ENCODE measurements around the gene CALN1. TPM values are rescaled to one million over a fixed set of nuclear protein-coding genes. Genes with fewer than 3 reads are reported as not detected.

The CALN1 gene
- total and polyA plus RNA-seq, 4 donors: 0.14 to 0.84 (median 0.24) TPM

DNA sequence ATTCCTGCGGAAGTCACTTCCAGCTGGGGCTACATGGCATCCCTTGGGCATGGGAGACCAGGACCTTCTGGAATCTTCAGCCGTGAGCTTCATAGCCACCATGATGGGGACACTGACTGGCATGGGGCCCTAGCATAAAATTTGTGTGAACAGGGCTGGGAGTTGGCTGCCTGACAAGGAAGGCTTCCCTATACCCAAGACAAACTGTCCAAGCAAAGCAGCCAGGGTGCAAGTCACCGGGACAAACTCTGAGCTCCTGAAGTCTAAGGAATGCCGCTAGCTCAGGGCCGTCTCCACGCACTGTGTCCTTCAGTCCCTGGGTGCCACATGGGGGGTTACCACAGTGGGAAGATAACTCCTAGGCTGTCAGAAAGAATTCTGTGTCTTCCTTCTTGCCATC, 627.4 kb downstream of the CALN1 start:
- DNase-seq (ENCODE audit: low spot score): no peak
- Histone ChIP-seq H3K27ac (ENCODE audit: low read depth in 1 of 2, low read length in 2 of 2) (no peak overlapping the region), H3K4me1 (ENCODE audit: control insufficient read depth in 4 of 4, insufficient read depth in 4 of 4, low read length in 3 of 4) (no peaks in the 10 kb centered on the region), H3K9me3 (ENCODE audit: control insufficient read depth in 4 of 4, low read length in 3 of 4) (peaks cover 1 to 14% (median 11%) of the 10 kb centered on the region in 4 donors), H3K9ac (ENCODE audit: low read depth in 1 of 2, low read length in 2 of 2) (no peak overlapping the region), H3K4me3 (ENCODE audit: low read depth in 1 of 3, low read length in 3 of 3) (no peak overlapping the region), H3K27me3 (ENCODE audit: control insufficient read depth in 4 of 4, insufficient read depth in 4 of 4, low read length in 3 of 4) (peaks cover 0 to 4% (median 0%) of the 10 kb centered on the region in 4 donors), H3K36me3 (ENCODE audit: control insufficient read depth in 4 of 4, insufficient read depth in 3 of 4, low read depth in 1 of 4, low read length in 3 of 4) (no peaks in the 10 kb centered on the region)
- TF ChIP-seq EGR1 (IDR thresholded peaks at IDR 0.05; ENCODE audit: low read depth in 2 of 2) (no peak), HNF4G (IDR thresholded peaks at IDR 0.05) (no peak), NR2F2 (IDR thresholded peaks at IDR 0.05) (no peak), RXRA (IDR thresholded peaks at IDR 0.05) (no peak), FOXA1 (IDR thresholded peaks at IDR 0.05) (no peak)
- TF ChIP-seq, protein P1, sequence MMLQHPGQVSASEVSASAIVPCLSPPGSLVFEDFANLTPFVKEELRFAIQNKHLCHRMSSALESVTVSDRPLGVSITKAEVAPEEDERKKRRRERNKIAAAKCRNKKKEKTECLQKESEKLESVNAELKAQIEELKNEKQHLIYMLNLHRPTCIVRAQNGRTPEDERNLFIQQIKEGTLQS (IDR thresholded peaks at IDR 0.05): no peak
- TF ChIP-seq, protein P2, sequence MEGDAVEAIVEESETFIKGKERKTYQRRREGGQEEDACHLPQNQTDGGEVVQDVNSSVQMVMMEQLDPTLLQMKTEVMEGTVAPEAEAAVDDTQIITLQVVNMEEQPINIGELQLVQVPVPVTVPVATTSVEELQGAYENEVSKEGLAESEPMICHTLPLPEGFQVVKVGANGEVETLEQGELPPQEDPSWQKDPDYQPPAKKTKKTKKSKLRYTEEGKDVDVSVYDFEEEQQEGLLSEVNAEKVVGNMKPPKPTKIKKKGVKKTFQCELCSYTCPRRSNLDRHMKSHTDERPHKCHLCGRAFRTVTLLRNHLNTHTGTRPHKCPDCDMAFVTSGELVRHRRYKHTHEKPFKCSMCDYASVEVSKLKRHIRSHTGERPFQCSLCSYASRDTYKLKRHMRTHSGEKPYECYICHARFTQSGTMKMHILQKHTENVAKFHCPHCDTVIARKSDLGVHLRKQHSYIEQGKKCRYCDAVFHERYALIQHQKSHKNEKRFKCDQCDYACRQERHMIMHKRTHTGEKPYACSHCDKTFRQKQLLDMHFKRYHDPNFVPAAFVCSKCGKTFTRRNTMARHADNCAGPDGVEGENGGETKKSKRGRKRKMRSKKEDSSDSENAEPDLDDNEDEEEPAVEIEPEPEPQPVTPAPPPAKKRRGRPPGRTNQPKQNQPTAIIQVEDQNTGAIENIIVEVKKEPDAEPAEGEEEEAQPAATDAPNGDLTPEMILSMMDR (IDR thresholded peaks at IDR 0.05; ENCODE audit: low read depth, low read length, missing input control): no peak
- 86% methylated on average over 6 of the region's 6 CpGs for WGBS

DNA sequence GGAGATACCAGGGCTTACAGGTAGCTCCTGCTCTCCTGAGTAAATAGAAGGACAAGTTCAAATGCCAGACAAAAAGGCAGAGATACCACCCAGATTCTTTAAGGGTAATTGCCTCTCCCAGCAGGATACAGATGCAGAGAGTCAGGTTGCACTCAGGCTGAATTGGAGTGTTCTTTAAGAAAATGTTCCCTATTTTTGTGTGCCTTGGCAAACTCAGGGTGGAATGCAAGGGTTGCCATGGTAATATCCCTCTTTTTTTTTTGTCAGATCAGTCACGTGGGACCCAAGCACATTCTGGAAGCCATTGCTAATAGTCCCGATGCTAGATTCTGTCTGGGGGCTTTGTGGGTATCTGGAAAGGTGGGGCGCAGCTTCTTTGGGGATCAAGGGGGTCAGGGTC, 628.0 kb downstream of the CALN1 start:
- TF ChIP-seq SP1 (IDR thresholded peaks at IDR 0.05) (no peak), YY1 (IDR thresholded peaks at IDR 0.05) (no peak), TAF1 (conservative IDR thresholded peaks at IDR 0.05) (no peak), FOXA2 (IDR thresholded peaks at IDR 0.05) (no peak), GABPA (IDR thresholded peaks at IDR 0.05 in 1 of 2, conservative IDR thresholded peaks at IDR 0.05 in 1 of 2) (no peak)
- TF ChIP-seq, protein P3, sequence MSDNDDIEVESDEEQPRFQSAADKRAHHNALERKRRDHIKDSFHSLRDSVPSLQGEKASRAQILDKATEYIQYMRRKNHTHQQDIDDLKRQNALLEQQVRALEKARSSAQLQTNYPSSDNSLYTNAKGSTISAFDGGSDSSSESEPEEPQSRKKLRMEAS (IDR thresholded peaks at IDR 0.05): no peak
- H3K36me3 ChIP-seq (ENCODE audit: control insufficient read depth in 4 of 4, insufficient read depth in 3 of 4, low read depth in 1 of 4, low read length in 3 of 4): no peaks in the 10 kb centered on the region
- peaks cover 1 to 14% (median 11%) of the 10 kb centered on the region in 4 donors for H3K9me3 ChIP-seq (ENCODE audit: control insufficient read depth in 4 of 4, low read length in 3 of 4)
- 54% methylated on average over 3 of the region's 3 CpGs for whole genome bisulfite sequencing
- H3K4me3 ChIP-seq (ENCODE audit: low read depth in 1 of 3, low read length in 3 of 3): no peak overlapping the region
- H3K9ac ChIP-seq (ENCODE audit: low read depth in 1 of 2, low read length in 2 of 2): no peak overlapping the region
- H3K27ac ChIP-seq (ENCODE audit: low read depth in 1 of 2, low read length in 2 of 2): no peak overlapping the region
- H3K4me1 ChIP-seq (ENCODE audit: control insufficient read depth in 4 of 4, insufficient read depth in 4 of 4, low read length in 3 of 4): no peaks in the 10 kb centered on the region
- H3K27me3 ChIP-seq (ENCODE audit: control insufficient read depth in 4 of 4, insufficient read depth in 4 of 4, low read length in 3 of 4): peaks cover 0 to 4% (median 0%) of the 10 kb centered on the region in 4 donors
- DNase-seq (ENCODE audit: low spot score): no peak

DNA sequence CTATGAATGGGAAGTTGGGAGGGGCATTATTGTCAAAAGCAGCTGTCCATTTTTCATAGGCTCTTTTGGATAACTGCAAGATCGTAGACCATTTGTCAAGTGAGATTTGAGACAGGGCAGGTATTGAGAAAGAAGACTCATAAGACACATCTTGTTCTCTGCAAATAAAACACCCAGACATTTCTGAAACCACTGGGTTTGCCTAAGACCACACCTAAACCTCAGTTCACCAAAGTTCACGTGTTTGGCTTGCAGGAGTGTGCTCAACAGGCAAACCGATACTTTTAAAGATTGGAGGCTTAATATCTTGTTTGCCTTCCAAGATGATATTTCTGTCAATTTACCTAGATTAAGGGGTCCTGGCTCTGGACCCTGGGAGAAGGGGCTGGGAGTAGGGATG, 628.4 kb downstream of the CALN1 start:
- 69% methylated on average over 3 of the region's 3 CpGs for WGBS
- Histone ChIP-seq H3K9me3 (ENCODE audit: control insufficient read depth in 4 of 4, low read length in 3 of 4) (peaks cover 1 to 14% (median 11%) of the 10 kb centered on the region in 4 donors), H3K27ac (ENCODE audit: low read depth in 1 of 2, low read length in 2 of 2) (no peak overlapping the region)
- TF ChIP-seq RXRA (IDR thresholded peaks at IDR 0.05) (no peak), FOXA2 (IDR thresholded peaks at IDR 0.05) (no peak), GABPA (IDR thresholded peaks at IDR 0.05 in 1 of 2, conservative IDR thresholded peaks at IDR 0.05 in 1 of 2) (no peak), NR2F2 (IDR thresholded peaks at IDR 0.05) (no peak), JUND (IDR thresholded peaks at IDR 0.05) (no peak), YY1 (IDR thresholded peaks at IDR 0.05) (no peak), SP1 (IDR thresholded peaks at IDR 0.05) (no peak), EGR1 (IDR thresholded peaks at IDR 0.05; ENCODE audit: low read depth in 2 of 2) (no peak), HNF4A (conservative IDR thresholded peaks at IDR 0.05) (no peak)
- TF ChIP-seq, protein P1 (IDR thresholded peaks at IDR 0.05): no peak
- TF ChIP-seq, protein P2 (IDR thresholded peaks at IDR 0.05; ENCODE audit: low read depth, low read length, missing input control): no peak
- TF ChIP-seq, protein P4, sequence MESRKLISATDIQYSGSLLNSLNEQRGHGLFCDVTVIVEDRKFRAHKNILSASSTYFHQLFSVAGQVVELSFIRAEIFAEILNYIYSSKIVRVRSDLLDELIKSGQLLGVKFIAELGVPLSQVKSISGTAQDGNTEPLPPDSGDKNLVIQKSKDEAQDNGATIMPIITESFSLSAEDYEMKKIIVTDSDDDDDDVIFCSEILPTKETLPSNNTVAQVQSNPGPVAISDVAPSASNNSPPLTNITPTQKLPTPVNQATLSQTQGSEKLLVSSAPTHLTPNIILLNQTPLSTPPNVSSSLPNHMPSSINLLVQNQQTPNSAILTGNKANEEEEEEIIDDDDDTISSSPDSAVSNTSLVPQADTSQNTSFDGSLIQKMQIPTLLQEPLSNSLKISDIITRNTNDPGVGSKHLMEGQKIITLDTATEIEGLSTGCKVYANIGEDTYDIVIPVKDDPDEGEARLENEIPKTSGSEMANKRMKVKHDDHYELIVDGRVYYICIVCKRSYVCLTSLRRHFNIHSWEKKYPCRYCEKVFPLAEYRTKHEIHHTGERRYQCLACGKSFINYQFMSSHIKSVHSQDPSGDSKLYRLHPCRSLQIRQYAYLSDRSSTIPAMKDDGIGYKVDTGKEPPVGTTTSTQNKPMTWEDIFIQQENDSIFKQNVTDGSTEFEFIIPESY (IDR thresholded peaks at IDR 0.05): no peak
- TF ChIP-seq, protein P3 (IDR thresholded peaks at IDR 0.05): no peak

More for the DNA sequence above, 628.4 kb downstream of the CALN1 start:
- DNase-seq (ENCODE audit: low spot score): no peak
- H3K27me3 ChIP-seq (ENCODE audit: control insufficient read depth in 4 of 4, insufficient read depth in 4 of 4, low read length in 3 of 4): peaks cover 0 to 4% (median 0%) of the 10 kb centered on the region in 4 donors
- H3K4me1 ChIP-seq (ENCODE audit: control insufficient read depth in 4 of 4, insufficient read depth in 4 of 4, low read length in 3 of 4): no peaks in the 10 kb centered on the region
- no peaks in the 10 kb centered on the region for H3K36me3 ChIP-seq (ENCODE audit: control insufficient read depth in 4 of 4, insufficient read depth in 3 of 4, low read depth in 1 of 4, low read length in 3 of 4)
- no peak overlapping the region for H3K9ac ChIP-seq (ENCODE audit: low read depth in 1 of 2, low read length in 2 of 2)
- no peak overlapping the region for H3K4me3 ChIP-seq (ENCODE audit: low read depth in 1 of 3, low read length in 3 of 3)

Data from liver (tissue), 9 donors.